Tibial artery (tissue), 4 donors: ENCODE measurements around the gene ACER3.

Experiments
- DNase-seq, 2 donors: peaks; one replicate each; pipeline ENCODE4 v3.0.0-alpha.2; 2019
- H3K27ac ChIP-seq, 2 donors: fragments of 200-600 bp; sonication (generic) in 1 of 2; 1 replicate in 1 of 2; 2 replicates in 1 of 2; pipeline ENCODE4 v1.5.1; 2018 to 2019; ENCODE audit warnings: mild to moderate bottlenecking in 1 of 2
- H3K27me3 ChIP-seq, 2 donors: fragments of 200-600 bp; sonication (generic) in 1 of 2; one replicate each; pipeline versions ENCODE4 v1.5.1 to v1.6.0; 2016 to 2019
- H3K36me3 ChIP-seq, 3 donors: fragments of 200-600 bp; sonication (generic) in 2 of 3; one replicate each; pipeline ENCODE4 v1.5.1; 2016 to 2019; ENCODE audit warnings: mild to moderate bottlenecking in 2 of 3
- H3K4me1 ChIP-seq, 4 donors: fragments of 200-600 bp; sonication (generic) in 2 of 4; 1 replicate in 3 of 4; 2 replicates in 1 of 4; pipeline ENCODE4 v1.5.1; 2016 to 2019
- H3K4me3 ChIP-seq, 2 donors: fragments of 200-600 bp; sonication (generic) in 1 of 2; 1 replicate in 1 of 2; 2 replicates in 1 of 2; pipeline ENCODE4 v1.5.1; 2018 to 2019; ENCODE audit warnings: mild to moderate bottlenecking in 2 of 2
- H3K9me3 ChIP-seq, 3 donors: fragments of 200-600 bp; sonication (generic) in 1 of 3; one replicate each; pipeline ENCODE4 v1.5.1; 2016 to 2019
- intact Hi-C: fragments of 100-400 bp; cut with DNase I; formaldehyde crosslinking; loops from one replicate; pipeline ENCODE4 v1.15.0; 2023; ENCODE audit warnings: low total_unique reads
- TF ChIP-seq, protein P1 (sequence below), 2 experiments: fragments of 200-600 bp in 1 of 2; fragments of 450-650 bp in 1 of 2; IDR thresholded peaks; one replicate each; pipeline ENCODE4 v1.5.1; 2017 to 2019; ENCODE audit warnings: antibody characterized with exemption in 2 of 2, mild to moderate bottlenecking in 1 of 2, moderate library complexity in 1 of 2

ACER3 gene

DNA sequence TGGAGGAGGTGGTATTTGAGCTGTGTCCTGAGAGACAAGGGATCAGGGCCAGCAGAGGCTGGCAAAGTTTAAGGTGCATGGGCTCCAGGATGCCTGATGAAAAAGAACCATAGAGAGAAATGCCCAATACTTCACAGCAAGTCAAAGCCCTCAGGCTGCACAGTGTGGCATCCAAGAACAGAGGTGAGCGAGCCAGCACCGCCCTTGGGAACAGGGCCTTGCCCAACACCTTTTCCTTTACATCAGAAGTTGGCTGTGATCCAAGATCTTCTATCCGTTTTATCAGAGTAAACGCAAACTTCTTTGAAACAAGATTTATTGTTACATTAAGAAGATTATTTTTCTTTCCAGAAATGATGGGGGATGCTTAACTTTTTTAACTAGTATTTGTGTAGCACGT is 174.9 kb downstream of the ACER3 start:
- H3K9me3 ChIP-seq, result no peaks in the 10 kb centered on the region
- TF ChIP-seq, protein P1, sequence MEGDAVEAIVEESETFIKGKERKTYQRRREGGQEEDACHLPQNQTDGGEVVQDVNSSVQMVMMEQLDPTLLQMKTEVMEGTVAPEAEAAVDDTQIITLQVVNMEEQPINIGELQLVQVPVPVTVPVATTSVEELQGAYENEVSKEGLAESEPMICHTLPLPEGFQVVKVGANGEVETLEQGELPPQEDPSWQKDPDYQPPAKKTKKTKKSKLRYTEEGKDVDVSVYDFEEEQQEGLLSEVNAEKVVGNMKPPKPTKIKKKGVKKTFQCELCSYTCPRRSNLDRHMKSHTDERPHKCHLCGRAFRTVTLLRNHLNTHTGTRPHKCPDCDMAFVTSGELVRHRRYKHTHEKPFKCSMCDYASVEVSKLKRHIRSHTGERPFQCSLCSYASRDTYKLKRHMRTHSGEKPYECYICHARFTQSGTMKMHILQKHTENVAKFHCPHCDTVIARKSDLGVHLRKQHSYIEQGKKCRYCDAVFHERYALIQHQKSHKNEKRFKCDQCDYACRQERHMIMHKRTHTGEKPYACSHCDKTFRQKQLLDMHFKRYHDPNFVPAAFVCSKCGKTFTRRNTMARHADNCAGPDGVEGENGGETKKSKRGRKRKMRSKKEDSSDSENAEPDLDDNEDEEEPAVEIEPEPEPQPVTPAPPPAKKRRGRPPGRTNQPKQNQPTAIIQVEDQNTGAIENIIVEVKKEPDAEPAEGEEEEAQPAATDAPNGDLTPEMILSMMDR (IDR thresholded peaks at IDR 0.05), result no peak
- no peak overlapping the region for H3K27ac ChIP-seq
- no peaks in the 10 kb centered on the region for H3K36me3 ChIP-seq
- H3K4me1 ChIP-seq, result peaks cover 0 to 14% (median 9%) of the 10 kb centered on the region in 4 donors
- peaks cover 0 to 51% of the 10 kb centered on the region in 2 donors for H3K27me3 ChIP-seq
- intact Hi-C loops, result loop anchor here (5.0 kb wide), 1 partner anchor 113 kb away; no protein-coding TSS in a partner anchor
- H3K4me3 ChIP-seq, result no peak overlapping the region
- no peak for DNase-seq

DNA sequence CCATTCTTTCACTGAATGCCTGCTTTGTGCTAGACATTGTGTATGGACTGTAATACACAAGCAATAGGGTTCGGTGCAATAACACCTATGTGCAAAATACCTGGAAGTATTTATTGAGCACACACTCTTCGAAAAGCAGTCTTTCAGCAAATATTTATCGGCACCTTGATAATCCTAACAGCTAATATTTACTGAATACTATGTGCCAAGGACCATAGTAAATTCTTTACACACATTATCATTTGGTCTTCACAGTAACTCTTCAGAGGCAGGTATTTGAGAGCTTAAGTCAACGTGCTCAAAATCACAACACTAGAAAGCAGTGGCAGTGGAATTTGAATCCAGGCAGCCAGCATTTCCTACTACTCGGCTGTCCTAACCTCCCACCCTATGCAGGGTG is 175.7 kb downstream of the ACER3 start:
- intact Hi-C loops, result loop anchor here (5.0 kb wide), 1 partner anchor 114 kb away; no protein-coding TSS in a partner anchor
- H3K36me3 ChIP-seq, result no peaks in the 10 kb centered on the region
- no peaks in the 10 kb centered on the region for H3K9me3 ChIP-seq
- DNase-seq, result no peak
- H3K4me3 ChIP-seq, result no peak overlapping the region
- TF ChIP-seq, protein P1 (IDR thresholded peaks at IDR 0.05), result no peak
- no peak overlapping the region for H3K27ac ChIP-seq
- peaks cover 0 to 14% (median 9%) of the 10 kb centered on the region in 4 donors for H3K4me1 ChIP-seq
- peaks cover 0 to 51% of the 10 kb centered on the region in 2 donors for H3K27me3 ChIP-seq

DNA sequence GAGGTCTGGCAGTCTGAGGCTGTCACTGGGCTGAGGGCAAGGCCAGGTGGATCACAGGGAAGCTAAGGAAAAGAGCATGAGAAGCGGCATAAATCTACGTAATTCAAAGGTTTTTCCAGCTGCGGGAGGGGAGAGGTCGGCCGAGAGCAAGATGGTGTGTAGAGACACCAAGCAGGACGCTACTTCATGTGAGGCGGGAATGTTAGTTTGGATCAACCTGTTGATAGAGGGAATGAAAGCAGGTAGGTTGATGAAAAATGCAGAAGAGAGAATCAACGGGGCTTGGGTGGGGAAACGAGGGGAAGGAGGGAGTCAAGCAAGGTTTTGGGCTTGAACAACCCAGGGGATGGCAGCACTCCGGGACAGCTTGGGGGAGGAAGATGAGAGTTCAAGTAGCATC is 176.3 kb downstream of the ACER3 start:
- intact Hi-C loops, result loop anchor here (5.0 kb wide), 1 partner anchor 115 kb away; no protein-coding TSS in a partner anchor
- no peaks in the 10 kb centered on the region for H3K9me3 ChIP-seq
- H3K4me3 ChIP-seq, result no peak overlapping the region
- peaks cover 0 to 53% of the 10 kb centered on the region in 2 donors for H3K27me3 ChIP-seq
- no peak for DNase-seq
- TF ChIP-seq, protein P1 (IDR thresholded peaks at IDR 0.05), result no peak
- H3K4me1 ChIP-seq, result peaks cover 0 to 14% (median 9%) of the 10 kb centered on the region in 4 donors
- no peaks in the 10 kb centered on the region for H3K36me3 ChIP-seq
- no peak overlapping the region for H3K27ac ChIP-seq

DNA sequence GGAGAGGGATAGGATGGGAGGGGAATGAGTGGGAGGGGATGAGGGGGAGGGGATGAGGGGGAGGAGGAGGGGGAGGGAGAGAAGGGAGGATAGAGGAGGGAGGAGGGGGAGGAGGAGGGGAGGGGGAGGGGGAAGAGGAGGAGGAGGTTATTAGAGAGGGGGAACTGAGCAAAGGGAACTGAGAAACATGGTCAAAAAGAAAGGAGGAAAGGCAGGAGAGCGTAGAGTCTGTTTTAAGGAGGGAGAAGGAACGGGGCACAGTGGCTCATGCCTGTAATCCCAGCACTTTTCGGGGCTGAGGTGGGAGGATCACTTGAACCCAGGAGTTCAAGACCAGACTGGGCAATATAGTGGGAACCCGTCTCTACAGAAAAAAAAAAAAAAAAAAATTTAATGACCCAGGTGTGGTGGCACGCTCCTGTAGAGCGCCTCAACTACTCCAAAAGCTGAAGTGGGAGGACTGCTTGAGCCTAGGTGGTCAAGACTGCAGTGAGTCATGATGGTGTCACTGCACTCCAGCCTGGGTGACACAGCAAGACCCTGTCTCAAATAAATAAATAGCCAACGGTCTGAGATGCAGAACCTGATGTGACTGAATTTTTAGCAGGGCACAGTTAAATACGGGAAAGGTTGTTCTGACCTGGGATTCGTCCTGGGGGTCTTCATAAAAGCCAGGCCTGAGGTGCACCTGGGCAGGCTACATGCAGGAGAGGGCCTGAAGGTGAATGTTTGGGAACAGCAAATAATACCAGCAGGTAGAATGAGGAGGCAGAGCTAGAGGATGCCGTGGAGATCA is 177.5 kb downstream of the ACER3 start:
- Histone ChIP-seq H3K9me3 (no peaks in the 10 kb centered on the region), H3K27ac (no peak overlapping the region), H3K4me3 (no peak overlapping the region), H3K27me3 (peaks cover 0 to 60% of the 10 kb centered on the region in 2 donors), H3K36me3 (no peaks in the 10 kb centered on the region), H3K4me1 (peaks cover 0 to 14% (median 9%) of the 10 kb centered on the region in 4 donors)
- DNase-seq, result no peak
- intact Hi-C loops, result loop anchor here (5.0 kb wide), 1 partner anchor 116 kb away; no protein-coding TSS in a partner anchor
- TF ChIP-seq, protein P1 (IDR thresholded peaks at IDR 0.05), result no peak

DNA sequence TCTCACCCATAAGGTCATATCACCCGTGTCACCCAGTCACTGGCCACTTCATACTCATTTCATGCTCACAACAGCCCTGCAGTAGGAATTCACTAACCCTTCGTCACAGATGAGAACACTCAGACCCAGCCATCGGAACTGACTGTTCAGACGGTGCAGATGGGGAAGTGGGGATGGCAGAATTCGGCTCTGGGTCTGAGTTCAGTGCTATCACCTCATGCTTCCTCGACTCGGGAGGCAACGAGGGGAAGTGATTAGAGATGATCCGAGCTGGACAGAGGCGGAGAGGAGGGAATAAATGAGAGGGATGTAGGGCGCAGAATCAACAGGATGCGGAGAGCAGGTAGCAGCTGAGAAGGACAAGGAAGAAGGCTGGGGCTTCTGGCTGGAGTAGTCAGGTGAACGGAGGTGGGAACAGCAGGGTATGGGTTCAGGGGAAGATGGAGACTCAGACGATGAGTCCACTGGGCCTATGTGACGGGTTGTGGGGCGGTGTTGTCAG is 178.2 kb downstream of the ACER3 start:
- H3K27me3 ChIP-seq, result peaks cover 0 to 64% of the 10 kb centered on the region in 2 donors
- H3K4me3 ChIP-seq, result no peak overlapping the region
- intact Hi-C loops, result loop anchor here (5.0 kb wide), 1 partner anchor 117 kb away; no protein-coding TSS in a partner anchor
- DNase-seq, result no peak
- TF ChIP-seq, protein P1 (IDR thresholded peaks at IDR 0.05), result no peak
- no peaks in the 10 kb centered on the region for H3K9me3 ChIP-seq
- H3K27ac ChIP-seq, result no peak overlapping the region
- H3K4me1 ChIP-seq, result peaks cover 0 to 14% (median 9%) of the 10 kb centered on the region in 4 donors
- H3K36me3 ChIP-seq, result no peaks in the 10 kb centered on the region
